SK-MEL-5 (cell line): ENCODE data around the gene SORCS2. TPM values are rescaled to one million over a fixed set of nuclear protein-coding genes. Genes with fewer than 3 reads are reported as not detected.

Experiments used
- DNase-seq: peaks from one replicate; pipeline ENCODE4 v3.0.0-alpha.2; 2016; ENCODE audit warnings: low read depth, low spot score
- in situ Hi-C: cut with HindIII; loops from 2 replicates; pipeline ENCODE4 v1.10.0; 2016; ENCODE audit warnings: low sequenced_read_pairs, high pct_unique_total_duplicates, low pct_unique_long_range_greater_than_20kb
- total RNA-seq: library from RNA; depleted of rRNA; stranded (reverse); fragments of >200 nt; shearing (Covaris generic); gene quantifications from 2 replicates; pipeline ENCODE4 v1.2.3, GENCODE V29; 2014

SORCS2 gene
- total RNA-seq, 1 experiment from 2014 or later, result not detected

GRCh38 chr4:7384929-7385890, 192.9 kb downstream of the SORCS2 start:
- DNase-seq, result no peak
- in situ Hi-C loops, result no loop called here

GRCh38 chr4:7387925-7388324, 195.6 kb downstream of the SORCS2 start:
- no peak for DNase-seq
- in situ Hi-C loops, result no loop called here

GRCh38 chr4:7388627-7389026, 196.3 kb downstream of the SORCS2 start:
- no peak for DNase-seq
- in situ Hi-C loops, result no loop called here

GRCh38 chr4:7389101-7389701, 196.9 kb downstream of the SORCS2 start:
- no peak for DNase-seq
- in situ Hi-C loops, result no loop called here

- in situ Hi-C loops, result no loop called here
These were observed 197.4 kb downstream of the SORCS2 start for GRCh38 chr4:7389719-7390118.

GRCh38 chr4:7390336-7390735, 198.0 kb downstream of the SORCS2 start:
- no peak for DNase-seq
- in situ Hi-C loops, result no loop called here

More at GRCh38 chr4:7389719-7390118, 197.4 kb downstream of the SORCS2 start:
- no peak for DNase-seq

- in situ Hi-C loops, result no loop called here
- no peak for DNase-seq
These were observed 198.7 kb downstream of the SORCS2 start for GRCh38 chr4:7390906-7391636.

GRCh38 chr4:7391637-7392437, 199.5 kb downstream of the SORCS2 start:
- in situ Hi-C loops, result no loop called here
- no peak for DNase-seq

GRCh38 chr4:7392438-7393421, 200.4 kb downstream of the SORCS2 start:
- in situ Hi-C loops, result no loop called here
- DNase-seq, result peak; percentile 33

- in situ Hi-C loops, result no loop called here
- no peak for DNase-seq
These were observed 201.6 kb downstream of the SORCS2 start for GRCh38 chr4:7393601-7394575.

GRCh38 chr4:7394681-7395451, 202.5 kb downstream of the SORCS2 start:
- DNase-seq, result no peak
- in situ Hi-C loops, result no loop called here

- no peak for DNase-seq
These were observed 203.3 kb downstream of the SORCS2 start for GRCh38 chr4:7395645-7396044.

GRCh38 chr4:7396186-7396910, 204.0 kb downstream of the SORCS2 start:
- no peak for DNase-seq
- in situ Hi-C loops, result no loop called here

More at GRCh38 chr4:7395645-7396044, 203.3 kb downstream of the SORCS2 start:
- in situ Hi-C loops, result no loop called here
